ENCODE measurements around the gene TCEAL6.

Gene TCEAL6

GRCh38 chrX:102113367-102113766, 28.9 kb downstream of the TCEAL6 start:
- no peak for DNase-seq (ENCODE audit: low read depth)
- TF ChIP-seq POLR2A (IDR thresholded peaks at IDR 0.05; ENCODE audit: extremely low read depth, insufficient read length) (no peak), CTCF (IDR thresholded peaks at IDR 0.05; ENCODE audit: low read depth, low read length) (no peak), MAX (IDR thresholded peaks at IDR 0.05; ENCODE audit: low read depth, low read length) (no peak), MYC (IDR thresholded peaks at IDR 0.05; ENCODE audit: low read depth, low read length) (no peak)
- H3K4me3 ChIP-seq (ENCODE audit: low read depth, low read length) = no peak overlapping the region
